KMS-11 (cell line): Measurements from ENCODE around the gene HBA1.

Experiments used
- H2AFZ ChIP-seq: fragments of 200-600 bp; sonication (generic); 2 replicates; pipeline ENCODE4 v1.6.1; 2016; ENCODE audit warnings: antibody characterized with exemption, mixed run types, low read depth
- H3K27ac ChIP-seq: fragments of 200-600 bp; sonication (generic); 2 replicates; pipeline ENCODE4 v1.6.1; 2016; ENCODE audit warnings: mild to moderate bottlenecking, mixed run types
- H3K27me3 ChIP-seq: fragments of 200-600 bp; sonication (generic); 2 replicates; pipeline ENCODE4 v1.6.1; 2017; ENCODE audit warnings: mild to moderate bottlenecking, low read depth, mixed run types, moderate library complexity; ENCODE audit not compliant: insufficient read depth
- H3K36me3 ChIP-seq: fragments of 200-600 bp; sonication (generic); 2 replicates; pipeline ENCODE4 v1.6.1; 2017; ENCODE audit warnings: mild to moderate bottlenecking, mixed run types; ENCODE audit not compliant: insufficient read depth
- H3K4me1 ChIP-seq: fragments of 200-600 bp; sonication (generic); 2 replicates; pipeline ENCODE4 v1.6.1; 2016; ENCODE audit warnings: mild to moderate bottlenecking, low read depth, mixed run types; ENCODE audit not compliant: poor library complexity, severe bottlenecking
- H3K4me2 ChIP-seq: fragments of 200-600 bp; sonication (generic); 2 replicates; pipeline ENCODE4 v1.7.0; 2016; ENCODE audit warnings: mild to moderate bottlenecking, mixed run types
- H3K4me3 ChIP-seq: fragments of 200-600 bp; sonication (generic); IDR thresholded peaks from 2 replicates; pipeline ENCODE4 v1.6.1; 2017; ENCODE audit warnings: low read depth, low read length, mixed read lengths; ENCODE audit not compliant: insufficient read depth
- H3K79me2 ChIP-seq: fragments of 200-600 bp; sonication (generic); 2 replicates; pipeline ENCODE4 v1.6.1; 2016; ENCODE audit warnings: low read depth, mixed run types; ENCODE audit not compliant: insufficient read depth
- H3K9ac ChIP-seq: fragments of 200-600 bp; sonication (generic); 2 replicates; pipeline ENCODE4 v1.6.1; 2016; ENCODE audit warnings: mild to moderate bottlenecking, mixed run types
- H4K20me1 ChIP-seq: fragments of 200-600 bp; sonication (generic); 2 replicates; pipeline ENCODE4 v1.6.1; 2016; ENCODE audit warnings: mild to moderate bottlenecking, mixed run types; ENCODE audit not compliant: insufficient read depth
- TF ChIP-seq, protein P1 (sequence below): fragments of 200-600 bp; sonication (generic); conservative IDR thresholded peaks from 2 replicates; pipeline ENCODE4 v1.6.1; 2017; ENCODE audit warnings: low read depth, mild to moderate bottlenecking, antibody characterized with exemption, low read length, moderate library complexity, mixed read lengths

The HBA1 gene

DNA sequence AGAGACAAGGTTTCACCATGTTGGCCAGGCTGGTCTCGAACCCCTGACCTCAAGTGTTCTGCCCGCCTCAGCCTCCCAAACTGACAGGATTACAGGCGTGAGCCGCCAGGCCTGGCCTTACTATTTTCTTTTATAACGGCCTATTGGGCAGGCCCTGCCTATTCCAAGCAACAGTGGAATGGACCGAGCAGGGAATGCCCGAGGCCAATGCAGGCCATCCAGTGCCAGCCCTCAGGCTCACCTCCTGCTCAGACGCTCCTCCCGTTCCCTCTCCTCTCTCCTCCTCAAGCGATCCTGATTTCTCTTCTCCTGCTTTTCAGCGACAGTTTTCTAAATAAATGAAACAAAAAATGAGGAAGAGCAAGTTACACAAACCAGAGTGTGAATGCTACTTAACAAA, 16.2 kb downstream of the HBA1 start:
- H4K20me1 ChIP-seq = no peaks in the 10 kb centered on the region; the same call in 1 of the 2 replicates
- no peak overlapping the region for H3K27ac ChIP-seq
- H3K36me3 ChIP-seq = peaks cover 7% of the 10 kb centered on the region; the same call in 1 of the 2 replicates
- no peak overlapping the region for H3K9ac ChIP-seq
- H2AFZ ChIP-seq = no peak overlapping the region
- H3K79me2 ChIP-seq = no peaks in the 10 kb centered on the region
- no peaks in the 10 kb centered on the region for H3K27me3 ChIP-seq
- no peak overlapping the region for H3K4me3 ChIP-seq
- no peaks in the 10 kb centered on the region for H3K4me1 ChIP-seq
- no peak overlapping the region for H3K4me2 ChIP-seq
- TF ChIP-seq, protein P1, sequence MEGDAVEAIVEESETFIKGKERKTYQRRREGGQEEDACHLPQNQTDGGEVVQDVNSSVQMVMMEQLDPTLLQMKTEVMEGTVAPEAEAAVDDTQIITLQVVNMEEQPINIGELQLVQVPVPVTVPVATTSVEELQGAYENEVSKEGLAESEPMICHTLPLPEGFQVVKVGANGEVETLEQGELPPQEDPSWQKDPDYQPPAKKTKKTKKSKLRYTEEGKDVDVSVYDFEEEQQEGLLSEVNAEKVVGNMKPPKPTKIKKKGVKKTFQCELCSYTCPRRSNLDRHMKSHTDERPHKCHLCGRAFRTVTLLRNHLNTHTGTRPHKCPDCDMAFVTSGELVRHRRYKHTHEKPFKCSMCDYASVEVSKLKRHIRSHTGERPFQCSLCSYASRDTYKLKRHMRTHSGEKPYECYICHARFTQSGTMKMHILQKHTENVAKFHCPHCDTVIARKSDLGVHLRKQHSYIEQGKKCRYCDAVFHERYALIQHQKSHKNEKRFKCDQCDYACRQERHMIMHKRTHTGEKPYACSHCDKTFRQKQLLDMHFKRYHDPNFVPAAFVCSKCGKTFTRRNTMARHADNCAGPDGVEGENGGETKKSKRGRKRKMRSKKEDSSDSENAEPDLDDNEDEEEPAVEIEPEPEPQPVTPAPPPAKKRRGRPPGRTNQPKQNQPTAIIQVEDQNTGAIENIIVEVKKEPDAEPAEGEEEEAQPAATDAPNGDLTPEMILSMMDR = no peak

DNA sequence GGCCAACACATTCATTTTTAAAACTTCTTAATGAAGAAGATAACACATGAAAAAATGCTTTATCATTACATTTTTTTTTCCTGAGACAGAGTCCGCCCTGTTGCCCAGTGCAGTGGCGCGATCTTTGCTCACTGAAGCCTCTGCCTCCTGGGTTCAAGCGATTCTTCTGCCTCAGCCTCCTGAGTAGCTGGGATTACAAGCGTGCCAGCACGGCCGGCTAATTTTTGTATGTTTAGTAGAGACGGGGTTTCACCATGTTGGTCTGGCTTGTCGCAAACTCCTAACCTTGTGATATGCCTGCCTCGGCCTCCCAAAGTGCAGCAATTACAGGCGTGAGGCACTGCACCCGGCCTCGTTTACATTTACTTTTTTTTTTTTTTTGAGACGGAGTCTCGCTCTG, 17.0 kb downstream of the HBA1 start:
- H3K4me2 ChIP-seq = no peak overlapping the region
- H3K4me1 ChIP-seq = no peaks in the 10 kb centered on the region
- H2AFZ ChIP-seq = no peak overlapping the region
- no peak overlapping the region for H3K4me3 ChIP-seq
- H4K20me1 ChIP-seq = no peaks in the 10 kb centered on the region; the same call in 1 of the 2 replicates
- peaks cover 9% of the 10 kb centered on the region; the same call in 1 of the 2 replicates for H3K36me3 ChIP-seq
- no peaks in the 10 kb centered on the region for H3K79me2 ChIP-seq
- no peak overlapping the region for H3K9ac ChIP-seq
- TF ChIP-seq, protein P1 = no peak
- H3K27ac ChIP-seq = no peak overlapping the region
- no peaks in the 10 kb centered on the region for H3K27me3 ChIP-seq

DNA sequence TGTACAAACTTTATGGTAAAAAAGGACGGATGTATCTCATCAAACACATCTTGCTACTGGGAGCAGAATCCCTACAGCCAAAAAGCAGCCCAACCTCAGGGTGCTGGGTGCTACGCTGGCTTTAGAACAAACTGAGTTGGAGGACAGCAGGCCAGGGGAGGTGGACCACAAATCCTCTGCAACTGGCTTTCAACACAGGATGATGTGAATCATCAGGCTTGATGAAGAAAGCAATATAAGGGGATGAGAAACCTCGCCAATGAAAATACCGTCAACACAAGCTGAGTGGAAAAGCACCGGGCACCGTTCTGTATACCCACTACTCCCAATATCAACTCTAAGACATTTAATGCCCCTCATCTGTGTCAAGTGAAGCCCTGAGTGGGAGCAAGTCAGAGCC, 18.0 kb downstream of the HBA1 start:
- Histone ChIP-seq H3K36me3 (peaks cover 18% of the 10 kb centered on the region; the same call in 1 of the 2 replicates), H4K20me1 (no peaks in the 10 kb centered on the region; the same call in 1 of the 2 replicates), H3K27me3 (no peaks in the 10 kb centered on the region), H3K79me2 (no peaks in the 10 kb centered on the region), H3K4me1 (no peaks in the 10 kb centered on the region), H2AFZ (no peak overlapping the region), H3K4me3 (no peak overlapping the region), H3K9ac (no peak overlapping the region), H3K27ac (no peak overlapping the region), H3K4me2 (no peak overlapping the region)
- TF ChIP-seq, protein P1 = no peak

DNA sequence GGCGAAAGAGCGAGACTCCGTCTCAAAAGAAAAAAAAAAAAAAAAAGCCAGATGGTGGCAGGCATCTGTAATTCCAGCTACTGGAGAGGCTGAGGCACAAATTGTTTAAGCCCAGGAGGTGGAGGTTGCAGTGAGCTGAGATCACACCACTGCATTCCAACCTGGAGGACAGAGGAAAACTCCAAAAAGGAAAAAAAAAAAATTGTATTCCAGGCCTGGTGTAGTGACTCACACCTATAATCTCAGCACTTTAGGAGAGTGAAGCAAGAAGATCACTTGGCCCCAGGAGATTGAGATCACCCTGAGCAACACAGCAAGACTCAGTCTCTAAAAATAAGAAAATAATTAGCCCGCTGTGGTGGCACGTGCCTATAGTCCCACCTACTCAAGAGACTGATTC, 23.9 kb downstream of the HBA1 start:
- H3K79me2 ChIP-seq = no peaks in the 10 kb centered on the region
- H3K36me3 ChIP-seq = peaks cover 27% of the 10 kb centered on the region; the same call in 1 of the 2 replicates
- H3K4me1 ChIP-seq = no peaks in the 10 kb centered on the region
- no peaks in the 10 kb centered on the region for H4K20me1 ChIP-seq
- H3K4me3 ChIP-seq = no peak overlapping the region
- no peak overlapping the region for H3K27ac ChIP-seq
- H3K27me3 ChIP-seq = no peaks in the 10 kb centered on the region
- H3K4me2 ChIP-seq = no peak overlapping the region
- no peak overlapping the region for H2AFZ ChIP-seq
- H3K9ac ChIP-seq = no peak overlapping the region
- TF ChIP-seq, protein P1 = no peak
